Panc1 (cell line): Measurements from ENCODE around the gene PSMA2. TPM values are rescaled to one million over a fixed set of nuclear protein-coding genes. Genes with fewer than 3 reads are reported as not detected.

Source experiments
- ATAC-seq: fragments of 200-7000 bp; cut with Tn5 transposase; 2 replicates; pipeline ENCODE4 v1.9.1; 2020; ENCODE audit warnings: mild to moderate bottlenecking, moderate library complexity
- Bru-seq: library from RNA; stranded (reverse); fragments of 400-500 nt; gene quantifications from one replicate; lab custom pipeline; 2021; lab: Mats Ljungman, UMichigan
- BruChase-seq, 2 experiments: library from RNA; stranded (reverse); fragments of 400-500 nt; gene quantifications; one replicate each; lab custom pipeline; 2021; lab: Mats Ljungman, UMichigan
- BruUV-seq: library from RNA; stranded (reverse); fragments of 400-500 nt; replicated peaks from 2 replicates; lab custom pipeline; 2021; lab: Mats Ljungman, UMichigan
- CTCF ChIA-PET: fragments of 300-600 bp; sonication (Branson Sonifier 250); formaldehyde crosslinking; loops from one replicate; lab custom pipeline; 2022; ENCODE audit warnings: antibody characterized with exemption; lab: Charles Lee
- POLR2A ChIA-PET: fragments of 300-600 bp; sonication (Branson Sonifier 250); formaldehyde crosslinking; loops from one replicate; lab custom pipeline; 2022; ENCODE audit warnings: antibody characterized with exemption; lab: Charles Lee
- DNase-seq: peaks from one replicate; pipeline ENCODE4 v3.0.0-alpha.2; 2010; ENCODE audit warnings: low read depth, low spot score
- H3K27ac ChIP-seq: 2 replicates; pipeline ENCODE4 v1.5.1; 2011; ENCODE audit warnings: mild to moderate bottlenecking, low read length, inconsistent platforms
- H3K27me3 ChIP-seq: fragments of 200-500 bp; sonication (Bioruptor generic); 2 replicates; pipeline ENCODE4 v1.6.0; 2014; ENCODE audit warnings: low read length, inconsistent platforms; ENCODE audit not compliant: control insufficient read depth, insufficient read depth
- H3K36me3 ChIP-seq: fragments of 200-500 bp; sonication (Bioruptor generic); 2 replicates; pipeline ENCODE4 v1.5.1; 2014; ENCODE audit warnings: inconsistent platforms, mild to moderate bottlenecking, low read length, moderate library complexity; ENCODE audit not compliant: control insufficient read depth, insufficient read depth
- H3K4me1 ChIP-seq: 2 replicates; pipeline ENCODE4 v1.5.1; 2011; ENCODE audit warnings: inconsistent platforms, mild to moderate bottlenecking, low read length, moderate library complexity; ENCODE audit not compliant: control insufficient read depth, insufficient read depth
- H3K4me3 ChIP-seq, 2 experiments: 2 replicates each; pipeline ENCODE4 v1.5.1; 2011 to 2012; ENCODE audit warnings: low read depth in 2 of 2, low read length in 2 of 2, mild to moderate bottlenecking in 2 of 2, inconsistent platforms in 1 of 2, moderate library complexity in 1 of 2
- H3K9me3 ChIP-seq: fragments of 200-500 bp; sonication (Bioruptor generic); 2 replicates; pipeline ENCODE4 v1.5.1; 2014; ENCODE audit warnings: low read depth, mild to moderate bottlenecking, inconsistent platforms, low read length, moderate library complexity; ENCODE audit not compliant: control insufficient read depth, insufficient read depth
- POLR2AphosphoS5 ChIP-seq: IDR thresholded peaks from 2 replicates; pipeline ENCODE4 v1.6.1; 2012; ENCODE audit warnings: mild to moderate bottlenecking, low read depth, low read length, moderate library complexity
- REST ChIP-seq, 2 experiments: IDR thresholded peaks; 2 replicates each; pipeline ENCODE4 v1.6.1; 2011 to 2012; ENCODE audit warnings: low read depth in 2 of 2, control low read depth in 1 of 2, low read length in 1 of 2, mild to moderate bottlenecking in 1 of 2, moderate library complexity in 1 of 2; ENCODE audit not compliant: insufficient read depth in 1 of 2
- SIN3A ChIP-seq: IDR thresholded peaks from 2 replicates; pipeline ENCODE4 v1.6.1; 2012; ENCODE audit warnings: low read depth, mild to moderate bottlenecking, low read length, moderate library complexity, borderline replicate concordance; ENCODE audit not compliant: insufficient read depth
- TCF7L2 ChIP-seq: IDR thresholded peaks from 2 replicates; pipeline ENCODE4 v1.6.1; 2011; ENCODE audit warnings: mild to moderate bottlenecking, low read depth, low read length, inconsistent platforms
- in situ Hi-C: cut with HindIII; loops from 2 replicates; pipeline ENCODE4 v1.10.0; 2016; ENCODE audit warnings: low sequenced_read_pairs, low pct_unique_long_range_greater_than_20kb
- intact Hi-C: fragments of 100-400 bp; cut with micrococcal nuclease; formaldehyde crosslinking; loops from one replicate; pipeline ENCODE4 v1.10.0; 2022; ENCODE audit not compliant: unreplicated experiment
- long read RNA-seq: library from polyadenylated mRNA; unstranded; transcript quantifications from one replicate; pipeline ENCODE4 v2.0.0, GENCODE V29; 2021; ENCODE audit not compliant: unreplicated experiment
- polyA plus RNA-seq: library from polyadenylated mRNA; unstranded; fragments of >200 nt; gene quantifications from one replicate; pipeline ENCODE4 v1.2.1, GENCODE V29; 2012; ENCODE audit warnings: missing spikeins; ENCODE audit not compliant: insufficient read length
- total RNA-seq: library from RNA; stranded (reverse); gene quantifications from one replicate; pipeline ENCODE4 v1.2.1, GENCODE V29; 2021; ENCODE audit not compliant: unreplicated experiment
- TF ChIP-seq, protein P1 (sequence below): fragments of 450-650 bp; IDR thresholded peaks from 2 replicates; pipeline ENCODE4 v1.5.1; 2017; ENCODE audit warnings: mild to moderate bottlenecking

Gene PSMA2
- total RNA-seq (180 TPM), Bru-seq, nascent RNA (percentile 94 among the genes with signal in this experiment), BruChase-seq, experiment 1, labeled RNA remaining after a 2-hour chase (percentile 96 among the genes with signal in this experiment), BruChase-seq, experiment 2, labeled RNA remaining after a 6-hour chase (percentile 98 among the genes with signal in this experiment)
- polyA plus RNA-seq: 105 TPM
- long read RNA-seq, transcript PSMA2-201 (8 exons, 1,487 nt): major isoform, 428 of 445 reads
- long read RNA-seq, partial matches to known transcripts: 9 of 445 reads
- long read RNA-seq, other reads (novel, unspliced or antisense): 3 of 445 reads

DNA sequence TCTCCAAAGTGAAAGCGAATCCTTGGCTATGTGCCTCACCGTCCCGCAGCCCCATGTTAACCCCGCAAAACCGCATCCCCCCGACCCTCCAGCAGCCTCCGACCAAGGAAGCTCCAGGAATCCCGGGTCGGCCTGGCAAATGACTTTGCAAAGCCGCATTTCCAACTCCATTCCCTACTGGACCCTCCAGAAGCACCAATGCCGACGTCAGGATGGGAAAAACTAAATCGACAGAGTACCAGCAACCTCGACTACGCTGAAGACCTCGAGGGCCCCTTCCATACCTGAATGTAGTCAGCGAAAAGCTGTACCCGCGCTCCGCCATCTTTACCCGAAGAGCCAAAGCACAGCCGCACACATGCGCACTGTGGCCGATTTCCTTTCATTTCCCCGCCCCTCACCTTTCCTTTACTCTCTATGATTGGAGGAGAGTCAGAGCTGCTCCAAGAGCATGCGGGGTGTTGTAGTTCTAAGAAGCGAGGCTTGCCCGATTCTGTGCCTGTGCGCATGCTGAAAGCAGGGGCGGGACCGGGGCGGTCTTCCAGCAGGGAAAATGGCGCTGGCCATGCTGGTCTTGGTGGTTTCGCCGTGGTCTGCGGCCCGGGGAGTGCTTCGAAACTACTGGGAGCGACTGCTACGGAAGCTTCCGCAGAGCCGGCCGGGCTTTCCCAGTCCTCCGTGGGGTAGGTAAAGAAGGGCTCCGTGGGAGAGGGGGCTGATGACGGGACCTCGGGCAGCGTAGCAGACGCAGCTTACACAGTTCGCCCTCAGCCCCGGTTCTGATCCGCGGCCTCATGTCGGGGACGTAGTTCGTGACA lies at the start of gene PSMA2, which contains the start of gene MRPL32:
PSMA2 (minus strand) TSS at position 341 of the 818 bp plus-strand sequence; CDS start at position 325, 16 bp downstream.
MRPL32 (plus strand) TSS at position 543 of the 818 bp plus-strand sequence; CDS start at position 554, 11 bp downstream.
- POLR2A ChIA-PET: interaction anchor here (0.6 to 0.7 kb wide), 4 partner anchors 50 to 783 kb away, joined by 3 to 7 read pairs (median 4); no protein-coding TSS in a partner anchor
- Histone ChIP-seq H3K4me1 (peaks cover 27% of the 10 kb centered on the region), H3K9me3 (no peaks in the 10 kb centered on the region), H3K27ac (peak within 1 kb of the TSS; percentile 97), H3K27me3 (no peaks in the 10 kb centered on the region), H3K36me3 (peaks cover 34% of the 10 kb centered on the region), H3K4me3 (peak within 1 kb of the TSS; percentile 94 to 95)
- peak; percentile 100 for ATAC-seq
- CTCF ChIA-PET: interaction anchor here (0.6 to 1.5 kb wide), 4 partner anchors 442 to 991 kb away, joined by 3 to 5 read pairs (median 4); no protein-coding TSS in a partner anchor
- peak; percentile 96 for DNase-seq
- intact Hi-C loops: no loop called here
- peak; percentile 89 for TF ChIP-seq POLR2AphosphoS5
- TF ChIP-seq, protein P1, sequence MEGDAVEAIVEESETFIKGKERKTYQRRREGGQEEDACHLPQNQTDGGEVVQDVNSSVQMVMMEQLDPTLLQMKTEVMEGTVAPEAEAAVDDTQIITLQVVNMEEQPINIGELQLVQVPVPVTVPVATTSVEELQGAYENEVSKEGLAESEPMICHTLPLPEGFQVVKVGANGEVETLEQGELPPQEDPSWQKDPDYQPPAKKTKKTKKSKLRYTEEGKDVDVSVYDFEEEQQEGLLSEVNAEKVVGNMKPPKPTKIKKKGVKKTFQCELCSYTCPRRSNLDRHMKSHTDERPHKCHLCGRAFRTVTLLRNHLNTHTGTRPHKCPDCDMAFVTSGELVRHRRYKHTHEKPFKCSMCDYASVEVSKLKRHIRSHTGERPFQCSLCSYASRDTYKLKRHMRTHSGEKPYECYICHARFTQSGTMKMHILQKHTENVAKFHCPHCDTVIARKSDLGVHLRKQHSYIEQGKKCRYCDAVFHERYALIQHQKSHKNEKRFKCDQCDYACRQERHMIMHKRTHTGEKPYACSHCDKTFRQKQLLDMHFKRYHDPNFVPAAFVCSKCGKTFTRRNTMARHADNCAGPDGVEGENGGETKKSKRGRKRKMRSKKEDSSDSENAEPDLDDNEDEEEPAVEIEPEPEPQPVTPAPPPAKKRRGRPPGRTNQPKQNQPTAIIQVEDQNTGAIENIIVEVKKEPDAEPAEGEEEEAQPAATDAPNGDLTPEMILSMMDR: no peak
- peak in 1 of 2 experiments; percentile 11; a peak in 1 of 4 replicates for TF ChIP-seq REST (IDR thresholded peaks at IDR 0.05; ENCODE audit: insufficient read depth in 1 of 2, low read depth in 2 of 2, low read length in 1 of 2)
- TF ChIP-seq SIN3A: peak; percentile 81; the same call in 1 of the 2 replicates
- peak; percentile 38; the same call in 1 of the 2 replicates for TF ChIP-seq TCF7L2
- in situ Hi-C loops: no loop called here
- BruUV-seq: TSS peak; percentile 80

GRCh38 chr7:42981601-42982000 lies 49.6 kb upstream of the PSMA2 start:
- TF ChIP-seq TCF7L2 (no peak), POLR2AphosphoS5 (no peak), SIN3A (no peak), REST (IDR thresholded peaks at IDR 0.05; ENCODE audit: insufficient read depth in 1 of 2, low read depth in 2 of 2, low read length in 1 of 2) (no peak)
- TF ChIP-seq, protein P1: no peak
- in situ Hi-C loops: no loop called here
- H3K27me3 ChIP-seq: no peaks in the 10 kb centered on the region
- POLR2A ChIA-PET: no interaction called here
- DNase-seq: no peak
- intact Hi-C loops: no loop called here
- no TSS peak for BruUV-seq
- ATAC-seq: no peak
- CTCF ChIA-PET: no interaction called here
- no peaks in the 10 kb centered on the region for H3K36me3 ChIP-seq
- no peak overlapping the region for H3K4me3 ChIP-seq
- no peak overlapping the region for H3K27ac ChIP-seq
- H3K4me1 ChIP-seq: no peaks in the 10 kb centered on the region
- no peaks in the 10 kb centered on the region for H3K9me3 ChIP-seq
